Stimulated activated effector memory CD8-positive, alpha-beta T cell treated with anti-CD3 and anti-CD28 coated beads, Interleukin-12 subunit alpha, Interleukin-12 subunit beta, amount 100 ng/mL, for 72 hours (primary cell): ENCODE results near the gene FMNL2.

Source experiments
- ATAC-seq: fragments of 150-1000 bp; cut with Tn5 transposase; 2 replicates; pipeline ENCODE4 v1.10.0; 2021
- DNase-seq, 2 donors: peaks; one replicate each; pipeline ENCODE4 v3.0.0; 2021 to 2022; ENCODE audit warnings: low spot score in 2 of 2
- H3K27ac Mint-ChIP-seq: one replicate; pipeline ENCODE4 v1.8.0; 2022; ENCODE audit warnings: mild to moderate bottlenecking, mixed read lengths
- H3K36me3 Mint-ChIP-seq: one replicate; pipeline ENCODE4 v1.8.0; 2022; ENCODE audit warnings: mild to moderate bottlenecking, mixed read lengths
- H3K4me1 Mint-ChIP-seq: one replicate; pipeline ENCODE4 v1.8.0; 2022; ENCODE audit warnings: mixed read lengths
- H3K4me3 Mint-ChIP-seq: one replicate; pipeline ENCODE4 v1.8.0; 2022; ENCODE audit warnings: mild to moderate bottlenecking, mixed read lengths
- H3K9me3 Mint-ChIP-seq: one replicate; pipeline ENCODE4 v1.8.0; 2022; ENCODE audit warnings: mixed read lengths

Gene FMNL2

GRCh38 chr2:152483276-152484063 lies 148.5 kb downstream of the FMNL2 start:
- Mint-ChIP-seq H3K4me1 (no peaks in the 10 kb centered on the region), H3K36me3 (no peaks in the 10 kb centered on the region), H3K9me3 (no peaks in the 10 kb centered on the region), H3K4me3 (no peak overlapping the region), H3K27ac (no peak overlapping the region)
- no peak for ATAC-seq
- DNase-seq: no peak

- Mint-ChIP-seq H3K36me3 (no peaks in the 10 kb centered on the region), H3K27ac (no peak overlapping the region), H3K4me1 (no peaks in the 10 kb centered on the region), H3K9me3 (no peaks in the 10 kb centered on the region), H3K4me3 (no peak overlapping the region)
- DNase-seq: no peak
- no peak for ATAC-seq
Observed at GRCh38 chr2:152485954-152486736, 151.2 kb downstream of the FMNL2 start.

GRCh38 chr2:152486737-152487400 lies 151.9 kb downstream of the FMNL2 start:
- Mint-ChIP-seq H3K36me3 (no peaks in the 10 kb centered on the region), H3K4me3 (no peak overlapping the region), H3K27ac (no peak overlapping the region), H3K4me1 (no peaks in the 10 kb centered on the region), H3K9me3 (no peaks in the 10 kb centered on the region)
- no peak for ATAC-seq
- no peak for DNase-seq

GRCh38 chr2:152488075-152488474 lies 153.1 kb downstream of the FMNL2 start:
- Mint-ChIP-seq H3K4me1 (no peaks in the 10 kb centered on the region), H3K9me3 (no peaks in the 10 kb centered on the region), H3K36me3 (no peaks in the 10 kb centered on the region), H3K4me3 (no peak overlapping the region), H3K27ac (no peak overlapping the region)
- DNase-seq (no peak), ATAC-seq (no peak)

- H3K4me3 Mint-ChIP-seq: no peak overlapping the region
- ATAC-seq: no peak
- no peak overlapping the region for H3K27ac Mint-ChIP-seq
- no peak for DNase-seq
- H3K36me3 Mint-ChIP-seq: no peaks in the 10 kb centered on the region
- H3K4me1 Mint-ChIP-seq: no peaks in the 10 kb centered on the region
- H3K9me3 Mint-ChIP-seq: no peaks in the 10 kb centered on the region
Observed at GRCh38 chr2:152489364-152489763, 154.4 kb downstream of the FMNL2 start.

GRCh38 chr2:152490686-152491455 lies 155.9 kb downstream of the FMNL2 start:
- Mint-ChIP-seq H3K9me3 (no peaks in the 10 kb centered on the region), H3K36me3 (no peaks in the 10 kb centered on the region), H3K27ac (no peak overlapping the region), H3K4me1 (no peaks in the 10 kb centered on the region), H3K4me3 (no peak overlapping the region)
- ATAC-seq (no peak), DNase-seq (no peak)

GRCh38 chr2:152492131-152492530 lies 157.2 kb downstream of the FMNL2 start:
- no peak overlapping the region for H3K27ac Mint-ChIP-seq
- H3K4me1 Mint-ChIP-seq: no peaks in the 10 kb centered on the region
- no peaks in the 10 kb centered on the region for H3K9me3 Mint-ChIP-seq
- ATAC-seq: no peak
- H3K36me3 Mint-ChIP-seq: no peaks in the 10 kb centered on the region
- H3K4me3 Mint-ChIP-seq: no peak overlapping the region
- no peak for DNase-seq

GRCh38 chr2:152492911-152493310 lies 157.9 kb downstream of the FMNL2 start:
- no peak for ATAC-seq

GRCh38 chr2:152493417-152493816 lies 158.4 kb downstream of the FMNL2 start:
- H3K4me1 Mint-ChIP-seq: no peaks in the 10 kb centered on the region
- no peak overlapping the region for H3K27ac Mint-ChIP-seq
- no peak for ATAC-seq
- H3K36me3 Mint-ChIP-seq: no peaks in the 10 kb centered on the region
- no peak overlapping the region for H3K4me3 Mint-ChIP-seq
- DNase-seq: no peak
- H3K9me3 Mint-ChIP-seq: no peaks in the 10 kb centered on the region

More at GRCh38 chr2:152492911-152493310, 157.9 kb downstream of the FMNL2 start:
- no peak for DNase-seq
- H3K4me1 Mint-ChIP-seq: no peaks in the 10 kb centered on the region
- H3K9me3 Mint-ChIP-seq: no peaks in the 10 kb centered on the region
- H3K36me3 Mint-ChIP-seq: no peaks in the 10 kb centered on the region
- H3K4me3 Mint-ChIP-seq: no peak overlapping the region
- H3K27ac Mint-ChIP-seq: no peak overlapping the region

GRCh38 chr2:152493945-152494528 lies 159.1 kb downstream of the FMNL2 start:
- H3K27ac Mint-ChIP-seq: no peak overlapping the region
- no peaks in the 10 kb centered on the region for H3K36me3 Mint-ChIP-seq
- H3K4me1 Mint-ChIP-seq: no peaks in the 10 kb centered on the region
- no peaks in the 10 kb centered on the region for H3K9me3 Mint-ChIP-seq
- no peak for DNase-seq
- no peak for ATAC-seq
- H3K4me3 Mint-ChIP-seq: no peak overlapping the region

- no peaks in the 10 kb centered on the region for H3K9me3 Mint-ChIP-seq
- no peak for ATAC-seq
- H3K4me1 Mint-ChIP-seq: no peaks in the 10 kb centered on the region
- no peak for DNase-seq
- no peaks in the 10 kb centered on the region for H3K36me3 Mint-ChIP-seq
- no peak overlapping the region for H3K4me3 Mint-ChIP-seq
- no peak overlapping the region for H3K27ac Mint-ChIP-seq
Observed at GRCh38 chr2:152496371-152496770, 161.4 kb downstream of the FMNL2 start.

- H3K36me3 Mint-ChIP-seq: no peaks in the 10 kb centered on the region
- H3K27ac Mint-ChIP-seq: no peak overlapping the region
- peak; percentile 31 for ATAC-seq
- H3K4me1 Mint-ChIP-seq: no peaks in the 10 kb centered on the region
- no peak overlapping the region for H3K4me3 Mint-ChIP-seq
- DNase-seq: no peak
- no peaks in the 10 kb centered on the region for H3K9me3 Mint-ChIP-seq
Observed at GRCh38 chr2:152497481-152498052, 162.6 kb downstream of the FMNL2 start.

GRCh38 chr2:152499331-152499816 lies 164.4 kb downstream of the FMNL2 start:
- H3K4me1 Mint-ChIP-seq: no peaks in the 10 kb centered on the region
- ATAC-seq (no peak), DNase-seq (no peak)
- no peak overlapping the region for H3K4me3 Mint-ChIP-seq
- no peak overlapping the region for H3K27ac Mint-ChIP-seq
- H3K36me3 Mint-ChIP-seq: no peaks in the 10 kb centered on the region
- H3K9me3 Mint-ChIP-seq: no peaks in the 10 kb centered on the region

- Mint-ChIP-seq H3K36me3 (no peaks in the 10 kb centered on the region), H3K9me3 (no peaks in the 10 kb centered on the region), H3K4me3 (no peak overlapping the region), H3K4me1 (no peaks in the 10 kb centered on the region), H3K27ac (no peak overlapping the region)
- ATAC-seq: no peak
- no peak for DNase-seq
Observed at GRCh38 chr2:152499896-152500735, 165.1 kb downstream of the FMNL2 start.
